ENCODE measurements around the gene ALOXE3. TPM values are rescaled to one million over a fixed set of nuclear protein-coding genes. Genes with fewer than 3 reads are reported as not detected.

ALOXE3 gene
- total RNA-seq (not detected), polyA plus RNA-seq (under 1 TPM in 2 of 3 donors, not detected in 1; 0.12 to 0.43 TPM)
- long read RNA-seq, donor 1, result 0 reads
- long read RNA-seq, donor 2, result 0 reads
- long read RNA-seq, donor 3, result 0 reads
- long read RNA-seq, donor 4, result 0 reads
- long read RNA-seq, donor 5, result 0 reads
- long read RNA-seq, donor 6, result 0 reads
- long read RNA-seq, donor 7, result 0 reads
- long read RNA-seq, donor 8, result 0 reads
- long read RNA-seq, donor 9, result 0 reads
- long read RNA-seq, donor 10, result 0 reads

GRCh38 chr17:8117980-8118768 lies at the start of gene ALOXE3:
Gene ALOXE3 (minus strand): TSS chr17:8118514. CDS start chr17:8117990, 524 bp downstream.
- intact Hi-C loops (cut with DNase I; ENCODE audit: low total_unique reads), result no loop called here
- DNase-seq, result peak; percentile 58 to 59
- Histone ChIP-seq H3K27me3 (peaks cover 0 to 86% (median 73%) of the 10 kb centered on the region in 3 donors), H3K4me1 (peaks cover 48 to 62% (median 59%) of the 10 kb centered on the region in 4 donors), H3K36me3 (no peaks in the 10 kb centered on the region), H3K4me3 (peak within 1 kb of the TSS; percentile 43 to 55 (median 53)), H3K27ac (peak within 1 kb of the TSS; percentile 56 to 85 (median 66)), H3K9me3 (no peaks in the 10 kb centered on the region)
- WGBS, 5 donors, result 0 to 2% (median 0%) methylated on average over 25 to 33 of the region's 33 CpGs
- TF ChIP-seq POLR2AphosphoS5 (IDR thresholded peaks at IDR 0.05) (no peak), POLR2A (IDR thresholded peaks at IDR 0.05) (no peak), CTCF (IDR thresholded peaks at IDR 0.05) (no peak), EP300 (IDR thresholded peaks at IDR 0.05) (no peak)

- intact Hi-C loops (cut with DNase I; ENCODE audit: low total_unique reads), result no loop called here
- 73 to 81% (median 79%) methylated on average over 3 of the region's 3 CpGs for WGBS, 5 donors
- no peak for DNase-seq
- Histone ChIP-seq H3K27me3 (no peaks in the 10 kb centered on the region), H3K9me3 (no peaks in the 10 kb centered on the region), H3K4me1 (peaks cover 14 to 25% (median 18%) of the 10 kb centered on the region in 4 donors), H3K36me3 (no peaks in the 10 kb centered on the region), H3K4me3 (no peak overlapping the region), H3K27ac (no peak overlapping the region)
- TF ChIP-seq EP300 (IDR thresholded peaks at IDR 0.05) (no peak), POLR2AphosphoS5 (IDR thresholded peaks at IDR 0.05) (no peak), CTCF (IDR thresholded peaks at IDR 0.05) (no peak), POLR2A (IDR thresholded peaks at IDR 0.05) (no peak)
These were observed 49.2 kb upstream of the ALOXE3 start for GRCh38 chr17:8167526-8167925.

GRCh38 chr17:8166731-8167130 lies 48.4 kb upstream of the ALOXE3 start:
- no peak for TF ChIP-seq POLR2AphosphoS5 (IDR thresholded peaks at IDR 0.05)
- no peak for TF ChIP-seq CTCF (IDR thresholded peaks at IDR 0.05)
- TF ChIP-seq POLR2A (IDR thresholded peaks at IDR 0.05), result no peak
- no peak for TF ChIP-seq EP300 (IDR thresholded peaks at IDR 0.05)
- Histone ChIP-seq H3K36me3 (peaks cover 0 to 2% (median under 1%) of the 10 kb centered on the region in 4 donors), H3K4me3 (no peak overlapping the region), H3K27ac (peak overlapping the region in 1 of 5 donors; percentile 38), H3K27me3 (no peaks in the 10 kb centered on the region), H3K9me3 (no peaks in the 10 kb centered on the region), H3K4me1 (peaks cover 19 to 27% (median 20%) of the 10 kb centered on the region in 4 donors)
- intact Hi-C loops (cut with DNase I; ENCODE audit: low total_unique reads), result no loop called here
- no peak for DNase-seq
- 90 to 95% (median 92%) methylated on average over 6 of the region's 6 CpGs for WGBS, 5 donors

- Histone ChIP-seq H3K9me3 (no peaks in the 10 kb centered on the region), H3K4me1 (peaks cover 34 to 46% (median 39%) of the 10 kb centered on the region in 4 donors), H3K36me3 (peaks cover 11 to 22% (median 18%) of the 10 kb centered on the region in 4 donors), H3K4me3 (no peak overlapping the region), H3K27ac (peak overlapping the region; percentile 98 to 100 (median 99)), H3K27me3 (no peaks in the 10 kb centered on the region)
- intact Hi-C loops (cut with DNase I; ENCODE audit: low total_unique reads), result no loop called here
- TF ChIP-seq POLR2AphosphoS5 (IDR thresholded peaks at IDR 0.05) (no peak), POLR2A (IDR thresholded peaks at IDR 0.05) (no peak), EP300 (IDR thresholded peaks at IDR 0.05) (no peak), CTCF (IDR thresholded peaks at IDR 0.05) (no peak)
- peak in 1 of 2 donors; percentile 24 for DNase-seq
- WGBS, 5 donors, result 67 to 84% (median 78%) methylated on average over 6 of the region's 6 CpGs
These were observed 46.5 kb upstream of the ALOXE3 start for GRCh38 chr17:8164815-8165131.

Data from stomach (tissue), 19 donors.